ENCODE measurements around the gene BAHCC1. TPM values are rescaled to one million over a fixed set of nuclear protein-coding genes. Genes with fewer than 3 reads are reported as not detected.

The BAHCC1 gene
- total RNA-seq, 1 donor from 2014 or later, result 74.3 TPM

- Mint-ChIP-seq H3K4me3 (no peak overlapping the region), H3K27me3 (no peaks in the 10 kb centered on the region), H3K36me3 (no peaks in the 10 kb centered on the region), H3K27ac (no peak overlapping the region), H3K9me3 (no peaks in the 10 kb centered on the region), H3K4me1 (ENCODE audit: unreplicated experiment) (no peaks in the 10 kb centered on the region)
- TF ChIP-seq, protein P1, sequence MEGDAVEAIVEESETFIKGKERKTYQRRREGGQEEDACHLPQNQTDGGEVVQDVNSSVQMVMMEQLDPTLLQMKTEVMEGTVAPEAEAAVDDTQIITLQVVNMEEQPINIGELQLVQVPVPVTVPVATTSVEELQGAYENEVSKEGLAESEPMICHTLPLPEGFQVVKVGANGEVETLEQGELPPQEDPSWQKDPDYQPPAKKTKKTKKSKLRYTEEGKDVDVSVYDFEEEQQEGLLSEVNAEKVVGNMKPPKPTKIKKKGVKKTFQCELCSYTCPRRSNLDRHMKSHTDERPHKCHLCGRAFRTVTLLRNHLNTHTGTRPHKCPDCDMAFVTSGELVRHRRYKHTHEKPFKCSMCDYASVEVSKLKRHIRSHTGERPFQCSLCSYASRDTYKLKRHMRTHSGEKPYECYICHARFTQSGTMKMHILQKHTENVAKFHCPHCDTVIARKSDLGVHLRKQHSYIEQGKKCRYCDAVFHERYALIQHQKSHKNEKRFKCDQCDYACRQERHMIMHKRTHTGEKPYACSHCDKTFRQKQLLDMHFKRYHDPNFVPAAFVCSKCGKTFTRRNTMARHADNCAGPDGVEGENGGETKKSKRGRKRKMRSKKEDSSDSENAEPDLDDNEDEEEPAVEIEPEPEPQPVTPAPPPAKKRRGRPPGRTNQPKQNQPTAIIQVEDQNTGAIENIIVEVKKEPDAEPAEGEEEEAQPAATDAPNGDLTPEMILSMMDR (conservative IDR thresholded peaks at IDR 0.05), result no peak
- no peak for DNase-seq (ENCODE audit: extremely low spot score, unreplicated experiment)
Measured at GRCh38 chr17:81442791-81443190, 47.5 kb downstream of the BAHCC1 start.

DNA sequence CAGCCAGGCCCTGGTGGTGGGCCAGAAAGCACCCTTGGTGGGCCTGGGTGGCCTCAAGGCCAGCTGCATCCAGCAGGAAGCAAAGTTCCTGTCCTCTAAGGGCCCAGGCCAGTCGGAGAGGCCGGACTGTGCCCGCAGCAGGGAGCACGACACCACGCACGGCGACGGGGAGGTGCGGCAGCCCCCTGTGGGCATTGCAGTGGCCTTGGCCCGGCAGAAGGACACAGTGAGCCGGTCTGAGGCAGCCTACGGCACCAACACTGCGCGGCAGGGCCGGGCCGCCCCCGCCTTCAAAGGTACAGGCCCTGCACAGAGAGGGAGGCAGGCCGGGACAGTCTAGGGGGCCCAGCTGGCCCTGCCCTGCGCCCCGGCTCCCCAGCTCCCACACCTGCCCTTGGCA, 48.0 kb downstream of the BAHCC1 start:
- H3K36me3 Mint-ChIP-seq, result no peaks in the 10 kb centered on the region
- no peaks in the 10 kb centered on the region for H3K9me3 Mint-ChIP-seq
- TF ChIP-seq, protein P1 (conservative IDR thresholded peaks at IDR 0.05), result no peak
- H3K27me3 Mint-ChIP-seq, result no peaks in the 10 kb centered on the region
- no peak overlapping the region for H3K4me3 Mint-ChIP-seq
- H3K4me1 Mint-ChIP-seq (ENCODE audit: unreplicated experiment), result no peaks in the 10 kb centered on the region
- no peak for DNase-seq (ENCODE audit: extremely low spot score, unreplicated experiment)
- H3K27ac Mint-ChIP-seq, result no peak overlapping the region

GRCh38 chr17:81444610-81445339, 49.5 kb downstream of the BAHCC1 start:
- no peaks in the 10 kb centered on the region for H3K27me3 Mint-ChIP-seq
- TF ChIP-seq, protein P1 (conservative IDR thresholded peaks at IDR 0.05), result no peak

GRCh38 chr17:81445642-81446503, 50.6 kb downstream of the BAHCC1 start:
- H3K4me1 Mint-ChIP-seq (ENCODE audit: unreplicated experiment), result no peaks in the 10 kb centered on the region
- TF ChIP-seq, protein P1 (conservative IDR thresholded peaks at IDR 0.05), result no peak
- no peaks in the 10 kb centered on the region for H3K27me3 Mint-ChIP-seq
- DNase-seq (ENCODE audit: extremely low spot score, unreplicated experiment), result no peak
- no peak overlapping the region for H3K4me3 Mint-ChIP-seq
- no peak overlapping the region for H3K27ac Mint-ChIP-seq
- no peaks in the 10 kb centered on the region for H3K36me3 Mint-ChIP-seq
- no peaks in the 10 kb centered on the region for H3K9me3 Mint-ChIP-seq

More at GRCh38 chr17:81444610-81445339, 49.5 kb downstream of the BAHCC1 start:
- Mint-ChIP-seq H3K9me3 (no peaks in the 10 kb centered on the region), H3K4me3 (no peak overlapping the region), H3K27ac (no peak overlapping the region), H3K4me1 (ENCODE audit: unreplicated experiment) (no peaks in the 10 kb centered on the region), H3K36me3 (no peaks in the 10 kb centered on the region)
- DNase-seq (ENCODE audit: extremely low spot score, unreplicated experiment), result no peak

DNA sequence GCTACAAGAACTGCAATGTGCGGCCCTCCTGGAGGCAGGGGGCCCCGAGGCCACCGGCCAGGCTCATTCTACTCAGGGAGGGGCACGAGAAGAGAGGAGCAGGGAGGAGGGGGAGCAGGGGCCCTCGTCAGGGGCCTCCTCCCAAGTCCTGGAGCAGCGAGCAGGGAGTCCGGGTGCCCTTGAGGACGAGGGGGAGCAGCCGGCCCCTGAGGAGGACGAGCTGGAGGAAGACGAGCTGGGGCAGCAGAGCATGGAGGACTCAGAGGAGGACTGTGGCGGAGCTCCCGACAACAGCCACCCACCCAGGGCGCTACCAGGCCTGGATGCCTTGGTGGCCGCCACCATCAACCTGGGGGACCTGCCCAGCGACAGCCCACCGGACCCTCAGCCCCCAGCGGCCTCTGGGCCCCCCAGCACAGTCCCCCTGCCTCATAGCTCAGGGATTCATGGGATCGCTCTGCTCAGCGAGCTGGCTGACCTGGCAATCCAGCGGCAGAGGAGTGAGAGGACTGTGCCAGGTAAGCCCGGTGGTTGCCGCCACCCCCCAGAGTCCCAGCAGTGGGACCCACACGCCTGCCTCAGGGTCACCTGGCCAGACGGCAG, 52.2 kb downstream of the BAHCC1 start:
- no peak overlapping the region for H3K27ac Mint-ChIP-seq
- no peaks in the 10 kb centered on the region for H3K9me3 Mint-ChIP-seq
- TF ChIP-seq, protein P1 (conservative IDR thresholded peaks at IDR 0.05), result no peak
- H3K27me3 Mint-ChIP-seq, result no peaks in the 10 kb centered on the region
- no peaks in the 10 kb centered on the region for H3K4me1 Mint-ChIP-seq (ENCODE audit: unreplicated experiment)
- no peak for DNase-seq (ENCODE audit: extremely low spot score, unreplicated experiment)
- H3K36me3 Mint-ChIP-seq, result no peaks in the 10 kb centered on the region
- H3K4me3 Mint-ChIP-seq, result no peak overlapping the region
